PC-3 (cell line): ENCODE measurements around the gene WDR82.

Experiments used
- CTCF ChIP-seq: fragments of 300-600 bp; sonication (generic); conservative IDR thresholded peaks from 2 replicates; pipeline ENCODE4 v1.5.1; 2017; ENCODE audit warnings: antibody characterized with exemption, low read depth, mild to moderate bottlenecking, low read length
- EZH2 ChIP-seq: fragments of 300-600 bp; sonication (generic); IDR thresholded peaks from one replicate; pipeline ENCODE4 v1.6.1; 2017; ENCODE audit warnings: antibody characterized with exemption, mild to moderate bottlenecking, low read length; ENCODE audit not compliant: unreplicated experiment

GRCh38 chr3:52319921-52320595 is 41.6 kb upstream of the WDR82 start:
- TF ChIP-seq CTCF, result no peak
- TF ChIP-seq EZH2, result no peak
